A673 (cell line): Measurements from ENCODE around the gene C1orf21.

Experiments used
- EZH2 ChIP-seq: fragments of 200-600 bp; sonication (generic); IDR thresholded peaks from 2 replicates; pipeline ENCODE4 v1.6.1; 2017; ENCODE audit warnings: borderline replicate concordance, low read depth, mild to moderate bottlenecking, mixed read lengths, antibody characterized with exemption, low read length; ENCODE audit not compliant: poor library complexity, severe bottlenecking
- TF ChIP-seq, protein P1 (sequence below): fragments of 300-800, 200-600 bp; sonication (generic); conservative IDR thresholded peaks from 2 replicates; pipeline ENCODE4 v1.5.1; 2017; ENCODE audit warnings: low read depth, mild to moderate bottlenecking, antibody characterized with exemption, low read length, moderate library complexity, mixed read lengths

DNA sequence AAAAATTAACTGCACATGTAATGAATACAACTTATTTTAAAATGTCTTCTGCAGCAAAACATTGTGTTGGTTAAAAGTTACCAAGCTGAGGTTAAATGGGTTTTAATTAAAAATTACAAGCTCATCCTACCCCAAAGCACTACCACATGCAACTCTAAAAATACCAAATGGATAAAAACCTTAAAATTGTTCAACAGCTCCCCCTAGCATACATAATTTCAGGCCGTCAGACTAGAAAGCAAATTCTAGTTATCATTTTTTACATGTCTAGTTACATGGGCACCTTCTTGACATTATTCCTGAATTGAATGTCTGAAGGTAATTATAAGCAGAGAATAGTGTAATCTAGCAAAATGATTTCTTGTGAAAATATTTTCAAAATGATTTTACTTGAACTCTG is 176.5 kb downstream of the C1orf21 start:
- TF ChIP-seq, protein P1, sequence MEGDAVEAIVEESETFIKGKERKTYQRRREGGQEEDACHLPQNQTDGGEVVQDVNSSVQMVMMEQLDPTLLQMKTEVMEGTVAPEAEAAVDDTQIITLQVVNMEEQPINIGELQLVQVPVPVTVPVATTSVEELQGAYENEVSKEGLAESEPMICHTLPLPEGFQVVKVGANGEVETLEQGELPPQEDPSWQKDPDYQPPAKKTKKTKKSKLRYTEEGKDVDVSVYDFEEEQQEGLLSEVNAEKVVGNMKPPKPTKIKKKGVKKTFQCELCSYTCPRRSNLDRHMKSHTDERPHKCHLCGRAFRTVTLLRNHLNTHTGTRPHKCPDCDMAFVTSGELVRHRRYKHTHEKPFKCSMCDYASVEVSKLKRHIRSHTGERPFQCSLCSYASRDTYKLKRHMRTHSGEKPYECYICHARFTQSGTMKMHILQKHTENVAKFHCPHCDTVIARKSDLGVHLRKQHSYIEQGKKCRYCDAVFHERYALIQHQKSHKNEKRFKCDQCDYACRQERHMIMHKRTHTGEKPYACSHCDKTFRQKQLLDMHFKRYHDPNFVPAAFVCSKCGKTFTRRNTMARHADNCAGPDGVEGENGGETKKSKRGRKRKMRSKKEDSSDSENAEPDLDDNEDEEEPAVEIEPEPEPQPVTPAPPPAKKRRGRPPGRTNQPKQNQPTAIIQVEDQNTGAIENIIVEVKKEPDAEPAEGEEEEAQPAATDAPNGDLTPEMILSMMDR, result peak; percentile 79
- no peak for TF ChIP-seq EZH2
